Measurements from ENCODE around the gene WBP1.
"Not testable (repeated sequence)": the region's sequence is repeated elsewhere in the genome, so short reads cannot be mapped to it uniquely, and the experiment has no call there.

WBP1 gene

DNA sequence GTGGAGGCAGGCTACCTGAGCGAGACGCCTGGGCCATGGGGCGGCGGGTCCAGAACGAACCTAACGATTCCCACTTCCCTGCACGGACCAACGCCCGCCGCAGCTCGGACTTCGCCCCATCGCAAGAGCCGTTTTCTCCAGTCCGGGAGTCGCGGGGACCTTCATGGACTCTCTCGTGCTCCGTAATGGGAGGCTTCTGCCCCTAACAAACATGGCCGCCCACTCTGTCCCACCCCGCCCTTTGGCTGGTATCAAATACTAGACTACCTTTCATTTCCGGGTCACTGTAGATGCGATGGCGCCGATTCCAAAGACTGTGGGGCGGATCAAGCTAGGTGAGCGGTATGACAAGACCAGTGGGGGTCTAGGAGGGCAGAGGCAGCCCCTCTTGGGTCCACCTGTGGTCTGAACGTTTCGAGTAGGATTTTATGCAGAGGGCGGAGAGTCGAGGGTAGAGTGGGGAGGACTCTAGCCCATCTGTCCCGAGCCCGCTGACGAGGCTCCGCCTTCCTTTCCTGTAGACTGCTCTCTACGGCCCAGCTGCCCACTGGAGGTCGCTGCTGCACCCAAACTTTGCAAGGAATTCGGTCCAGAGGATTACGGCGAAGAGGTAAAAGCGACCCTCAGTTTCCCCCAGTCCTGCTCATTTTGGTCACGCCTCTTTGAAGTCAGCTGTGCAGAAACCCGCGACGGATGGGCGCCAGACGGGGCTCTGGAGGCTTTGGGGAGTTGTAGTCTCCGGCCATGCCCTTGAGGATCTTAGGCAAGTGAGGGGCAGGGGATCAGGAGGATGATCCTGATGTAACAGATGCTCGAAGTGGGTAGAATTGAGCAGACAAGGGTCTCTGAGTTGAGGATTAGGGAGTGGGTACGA is 24.8 kb downstream of the WBP1 start, which contains the start of the genes CCDC142 and TTC31:
Gene CCDC142 (minus strand): TSS at position 198 of the 874 bp plus-strand sequence. CDS start 161 bp downstream, at position 37.
Gene TTC31 (plus strand): TSS at position 281 of the 874 bp plus-strand sequence. CDS start 15 bp downstream, at position 296.
- peak; percentile 93 for DNase-seq

- DNase-seq = not testable (repeated sequence)
Observed at GRCh38 chr2:74483675-74484164, 25.5 kb downstream of the WBP1 start.

DNA sequence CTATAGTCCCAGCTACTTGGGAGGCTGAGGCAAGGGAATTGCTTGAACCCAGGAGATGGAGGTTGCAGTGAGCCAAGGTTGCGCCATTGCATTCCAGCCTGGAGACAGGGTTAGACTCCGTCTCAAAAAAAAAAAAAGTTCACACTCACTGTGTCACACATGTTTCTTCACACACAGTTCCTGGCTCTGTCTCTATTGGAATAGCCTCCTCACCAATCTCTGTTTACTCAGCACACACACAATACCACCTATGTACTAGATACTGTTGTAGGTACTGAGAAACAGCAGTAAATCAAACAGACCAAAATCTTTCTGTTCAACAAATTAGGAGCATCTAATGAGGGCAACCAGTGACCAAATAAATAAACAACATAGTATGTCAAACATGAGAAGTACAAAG is 27.9 kb downstream of the WBP1 start:
- DNase-seq = no peak

GRCh38 chr2:74488643-74489481 is 30.6 kb downstream of the WBP1 start:
- DNase-seq = no peak

GRCh38 chr2:74489906-74490305 is 31.7 kb downstream of the WBP1 start:
- DNase-seq = no peak

- DNase-seq = no peak
Observed at GRCh38 chr2:74491648-74492544, 33.7 kb downstream of the WBP1 start.

GRCh38 chr2:74493546-74493945 is 35.3 kb downstream of the WBP1 start:
- DNase-seq = no peak

DNA sequence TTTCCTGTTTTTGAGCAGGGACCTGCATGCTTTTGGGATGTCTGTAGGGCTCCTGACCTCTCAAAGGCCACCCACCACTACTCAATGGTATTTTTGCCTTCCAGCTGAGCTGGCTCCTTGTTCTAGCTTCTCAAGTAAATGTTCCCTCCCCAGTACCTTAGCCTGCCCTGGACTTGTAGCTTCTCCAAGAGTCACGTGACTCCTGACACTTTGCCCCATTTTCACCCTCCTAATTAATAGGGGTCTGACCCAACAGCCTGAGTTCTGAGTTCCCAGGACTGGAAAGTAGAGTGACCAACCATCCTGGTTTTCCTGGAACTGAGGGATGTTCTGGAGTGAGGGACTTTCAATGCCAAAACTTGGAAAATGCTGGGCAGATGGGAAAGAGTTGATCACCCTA is 37.2 kb downstream of the WBP1 start:
- no peak for DNase-seq

- no peak for DNase-seq
Observed at GRCh38 chr2:74496997-74497776, 38.9 kb downstream of the WBP1 start.

- no peak for DNase-seq
Observed at GRCh38 chr2:74497777-74498499, 39.7 kb downstream of the WBP1 start.

GRCh38 chr2:74498500-74499266 is 40.4 kb downstream of the WBP1 start:
- no peak for DNase-seq

GRCh38 chr2:74499267-74499939 is 41.2 kb downstream of the WBP1 start, which contains the start of gene LBX2:
Gene LBX2, minus strand, starts transcription at chr2:74499603. Its CDS starts 66 bp downstream, at chr2:74499537.
- no peak for DNase-seq

DNA sequence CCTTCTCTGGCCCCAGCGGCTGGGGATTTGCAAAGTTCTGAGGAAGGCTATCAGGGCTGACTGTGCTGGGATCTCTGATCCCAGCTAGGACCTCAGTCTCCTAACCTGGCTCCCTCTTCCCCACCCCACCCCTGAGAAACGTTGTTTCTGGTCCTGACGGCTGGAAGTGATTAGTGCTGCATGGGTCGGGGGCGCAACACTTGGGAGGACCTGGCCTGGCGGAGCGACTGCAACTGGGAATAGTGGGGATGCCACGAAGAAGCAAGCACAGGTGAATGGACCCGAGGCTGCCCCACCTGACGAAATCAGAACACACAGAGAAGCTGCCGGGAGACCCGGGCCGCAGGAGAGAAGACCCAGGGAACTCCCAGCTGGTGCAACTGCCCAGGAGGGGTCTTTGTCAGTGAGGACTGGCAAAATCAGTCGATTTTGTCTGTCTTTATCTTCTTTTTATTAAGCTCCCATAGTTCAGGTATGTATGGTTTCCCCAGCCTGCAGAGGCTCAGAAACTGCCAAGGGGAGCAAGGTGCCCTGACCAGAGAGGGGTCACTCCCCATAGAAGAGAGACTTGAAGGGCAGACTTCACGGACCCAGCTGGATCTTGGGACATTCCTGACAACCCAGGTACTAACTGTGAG is 41.8 kb downstream of the WBP1 start:
- DNase-seq = no peak

DNA sequence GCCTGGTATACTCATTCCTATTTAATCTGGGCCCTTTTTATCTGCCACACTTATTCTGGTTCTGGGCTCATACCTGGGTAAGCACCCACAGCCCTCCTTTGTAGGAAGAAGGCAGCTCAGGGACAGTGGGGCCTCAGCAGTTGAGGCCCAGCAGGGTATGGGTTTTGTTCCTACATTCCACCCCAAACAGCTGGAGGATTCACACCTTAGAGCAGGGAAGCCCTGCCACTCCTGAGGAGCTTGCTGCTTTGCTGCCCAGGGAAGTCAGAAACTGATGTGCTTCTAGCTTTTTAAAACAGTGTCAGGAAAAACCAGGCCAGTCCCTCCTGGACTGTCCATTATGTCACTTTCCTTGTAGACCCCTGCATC is 42.3 kb downstream of the WBP1 start:
- DNase-seq = no peak

DNA sequence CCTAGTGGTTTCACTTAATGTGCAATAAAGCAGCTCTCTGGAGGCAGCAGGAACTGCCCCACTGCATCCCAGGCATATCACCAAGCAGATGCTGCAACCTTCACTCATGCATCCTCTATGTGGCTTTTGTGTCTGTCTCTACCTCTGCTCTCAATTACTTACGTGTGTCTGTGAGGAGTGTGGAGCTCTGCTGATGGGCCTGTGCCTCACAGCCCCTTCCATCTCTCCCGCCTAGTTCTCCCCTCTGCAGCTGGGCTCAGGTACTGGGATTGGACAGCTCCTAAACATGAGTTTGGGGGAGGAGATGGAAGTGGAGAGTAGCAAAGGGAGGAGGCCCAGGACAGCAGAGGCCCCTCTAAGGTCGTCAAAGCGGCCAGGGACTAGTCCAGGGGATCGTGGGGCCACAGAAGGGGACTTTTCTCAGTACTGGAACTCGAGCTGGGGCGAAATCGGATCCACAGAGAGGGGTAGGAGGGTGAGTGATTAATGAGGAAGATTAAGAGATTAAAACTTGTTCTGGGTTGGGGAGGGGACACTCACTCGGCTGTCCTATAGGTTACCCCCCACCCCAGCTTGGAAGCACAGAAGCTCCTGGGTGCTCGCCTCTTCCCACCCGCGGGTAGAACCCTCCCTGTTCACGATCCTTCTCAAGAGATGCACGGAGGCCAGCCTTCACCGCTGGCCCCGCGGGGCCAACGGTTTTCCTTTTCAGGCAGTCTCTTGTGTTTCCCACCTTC is 43.3 kb downstream of the WBP1 start:
- no peak for DNase-seq

GRCh38 chr2:74502147-74502719 is 44.0 kb downstream of the WBP1 start:
- DNase-seq = no peak

DNA sequence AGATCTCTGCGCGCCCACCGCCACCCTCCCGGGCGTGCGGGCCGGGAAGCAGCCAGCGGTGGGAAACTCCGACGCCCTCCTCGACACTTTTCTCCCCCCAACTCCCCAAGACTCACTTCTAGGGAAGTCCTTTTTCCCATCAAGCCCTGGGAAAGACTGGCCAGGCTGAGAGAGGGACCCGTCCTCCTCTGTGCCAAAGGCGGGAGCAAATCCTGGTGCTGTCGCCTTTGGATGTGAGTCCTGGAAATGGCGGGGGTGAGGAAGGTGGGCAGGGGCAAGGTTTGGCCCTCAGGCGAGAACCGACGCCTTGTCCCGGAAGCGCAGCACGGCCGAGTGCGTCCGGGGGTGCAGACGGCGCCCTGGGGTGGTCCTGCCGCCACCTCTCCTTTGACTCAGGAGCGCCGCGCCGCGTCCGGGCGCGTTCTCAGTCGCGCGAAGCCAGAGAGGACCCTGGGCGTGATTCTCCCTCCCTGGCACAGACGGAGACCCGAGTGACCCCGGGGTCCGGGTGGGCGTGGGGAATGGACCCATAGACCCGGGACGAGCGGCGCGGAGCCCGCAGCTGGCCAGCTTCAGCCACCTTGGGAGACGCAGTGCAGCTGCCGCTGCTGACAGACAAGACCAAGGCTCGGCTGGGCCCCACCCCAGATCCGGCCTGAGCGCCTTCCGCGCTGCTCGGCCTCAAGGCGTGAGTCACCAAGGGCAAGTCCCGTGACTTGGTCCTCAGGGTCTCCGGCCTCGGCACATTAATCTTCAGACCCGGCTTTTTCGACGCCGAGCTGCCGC is 44.7 kb downstream of the WBP1 start:
- DNase-seq = no peak
